SK-N-SH (cell line): Measurements from ENCODE around the gene SETD5. TPM values are rescaled to one million over a fixed set of nuclear protein-coding genes. Genes with fewer than 3 reads are reported as not detected.

Experiments used
- CTCF ChIA-PET: fragments of 300-600, 350-600 bp; formaldehyde crosslinking; extraction: SDS; loops from one replicate; lab custom pipeline; 2021; lab: Yijun Ruan, JAX
- POLR2A ChIA-PET: fragments of 350-600 bp; sonication (Branson Sonifier 250); formaldehyde crosslinking; extraction: SDS; loops from one replicate; lab custom pipeline; 2020; ENCODE audit warnings: antibody characterized with exemption, inconsistent platforms; lab: Yijun Ruan, JAX
- DNase-seq: peaks from one replicate; pipeline ENCODE4 v3.0.0; 2012
- H2AFZ ChIP-seq: fragments of 200-600 bp; sonication (generic); 2 replicates; pipeline ENCODE4 v1.8.1; 2016; ENCODE audit warnings: antibody characterized with exemption, mild to moderate bottlenecking, low read depth
- H3F3A ChIP-seq: fragments of 200-600 bp; sonication (generic); replicated peaks from 2 replicates; pipeline ENCODE3; 2016; ENCODE audit warnings: antibody characterized with exemption, mild to moderate bottlenecking; ENCODE audit not compliant: insufficient read depth
- H3K27ac ChIP-seq, 2 experiments: fragments of 200-500 bp in 1 of 2; fragments of 200-600 bp in 1 of 2; sonication (Bioruptor generic) in 1 of 2; sonication (generic), shearing (Covaris generic) in 1 of 2; 2 replicates each; pipeline versions ENCODE4 v1.5.1 to v1.6.1; 2014 to 2016; ENCODE audit warnings: low read depth in 2 of 2, inconsistent platforms in 1 of 2, low read length in 1 of 2, mild to moderate bottlenecking in 1 of 2, mixed read lengths in 1 of 2
- H3K27me3 ChIP-seq: fragments of 200-600 bp; sonication (generic), shearing (Covaris generic); 2 replicates; pipeline ENCODE4 v1.6.1; 2016; ENCODE audit warnings: mixed run types; ENCODE audit not compliant: insufficient read depth
- H3K36me3 ChIP-seq, 2 experiments: fragments of 200-500 bp in 1 of 2; fragments of 200-600 bp in 1 of 2; sonication (Bioruptor generic) in 1 of 2; sonication (generic) in 1 of 2; replicated peaks in 1 of 2; 2 replicates each; pipeline versions ENCODE3 to v1.5.1; 2014 to 2016; ENCODE audit warnings: low read length in 1 of 2, mild to moderate bottlenecking in 1 of 2; ENCODE audit not compliant: insufficient read depth in 2 of 2, control insufficient read depth in 1 of 2
- H3K4me1 ChIP-seq, 2 experiments: fragments of 200-500 bp in 1 of 2; fragments of 200-600 bp in 1 of 2; sonication (Bioruptor generic) in 1 of 2; sonication (generic), shearing (Covaris generic) in 1 of 2; 2 replicates each; pipeline versions ENCODE4 v1.5.1 to v1.6.1; 2014 to 2016; ENCODE audit warnings: low read depth in 1 of 2, low read length in 1 of 2, mixed run types in 1 of 2; ENCODE audit not compliant: insufficient read depth in 2 of 2, control insufficient read depth in 1 of 2
- H3K4me2 ChIP-seq: fragments of 200-600 bp; sonication (generic), shearing (Covaris generic); 2 replicates; pipeline ENCODE4 v1.6.1; 2017; ENCODE audit warnings: mixed run types
- H3K4me3 ChIP-seq, 2 experiments: fragments of 200-500 bp in 1 of 2; fragments of 200-600 bp in 1 of 2; sonication (Bioruptor generic) in 1 of 2; sonication (generic), shearing (Covaris generic) in 1 of 2; 2 replicates each; pipeline versions ENCODE4 v1.5.1 to v1.8.1; 2014 to 2016; ENCODE audit warnings: low read depth in 2 of 2, inconsistent platforms in 1 of 2, low read length in 1 of 2, mild to moderate bottlenecking in 1 of 2, mixed read lengths in 1 of 2, moderate library complexity in 1 of 2
- H3K79me2 ChIP-seq: fragments of 200-600 bp; sonication (generic); 2 replicates; pipeline ENCODE4 v1.8.1; 2017; ENCODE audit warnings: mild to moderate bottlenecking; ENCODE audit not compliant: insufficient read depth
- H3K9ac ChIP-seq: fragments of 200-600 bp; sonication (generic); 2 replicates; pipeline ENCODE4 v1.6.1; 2017; ENCODE audit warnings: mixed run types
- H3K9me2 ChIP-seq: fragments of 200-600 bp; sonication (generic); 2 replicates; pipeline ENCODE4 v1.6.1; 2017; ENCODE audit warnings: mixed run types
- H3K9me3 ChIP-seq: fragments of 200-600 bp; sonication (generic); 2 replicates; pipeline ENCODE4 v1.6.1; 2017; ENCODE audit warnings: mixed run types, mild to moderate bottlenecking, moderate library complexity
- H4K20me1 ChIP-seq: fragments of 200-600 bp; sonication (generic); 2 replicates; pipeline ENCODE4 v1.6.1; 2017; ENCODE audit warnings: mild to moderate bottlenecking, mixed run types; ENCODE audit not compliant: insufficient read depth
- CHD2 ChIP-seq: fragments of 150-350 bp; IDR thresholded peaks from 2 replicates; pipeline ENCODE4 v1.6.1; 2018; ENCODE audit warnings: low read length; ENCODE audit not compliant: partially characterized antibody
- CTCF ChIP-seq: fragments of 200-600 bp; sonication (generic); IDR thresholded peaks from 2 replicates; pipeline ENCODE4 v1.6.1; 2017; ENCODE audit warnings: antibody characterized with exemption, mild to moderate bottlenecking, moderate library complexity
- GABPA ChIP-seq: IDR thresholded peaks from 2 replicates; pipeline ENCODE4 v1.4.0; 2012; ENCODE audit warnings: low read depth, mild to moderate bottlenecking
- GATA2 ChIP-seq: sonication (generic); formaldehyde crosslinking; IDR thresholded peaks from 2 replicates; pipeline ENCODE4 v1.5.0; 2020; ENCODE audit warnings: mild to moderate bottlenecking, missing genetic modification reagents
- IRF3 ChIP-seq: fragments of 150-350 bp; IDR thresholded peaks from 2 replicates; pipeline ENCODE4 v1.6.1; 2016; ENCODE audit warnings: mild to moderate bottlenecking, low read depth, low read length
- JUND ChIP-seq: IDR thresholded peaks from 2 replicates; pipeline ENCODE4 v1.4.0; 2012
- MEF2A ChIP-seq: IDR thresholded peaks from 2 replicates; pipeline ENCODE4 v1.4.0; 2012; ENCODE audit warnings: low read depth, borderline replicate concordance
- MXI1 ChIP-seq: IDR thresholded peaks from 2 replicates; pipeline ENCODE4 v1.6.1; 2012; ENCODE audit warnings: mild to moderate bottlenecking, low read depth, low read length, improper control_type of control experiment
- NFIC ChIP-seq: IDR thresholded peaks from 2 replicates; pipeline ENCODE4 v1.4.0; 2012; ENCODE audit warnings: borderline replicate concordance
- POLR2AphosphoS5 ChIP-seq: IDR thresholded peaks from 2 replicates; pipeline ENCODE4 v1.6.1; 2012; ENCODE audit warnings: low read depth, low read length
- RAD21 ChIP-seq: IDR thresholded peaks from 2 replicates; pipeline ENCODE4 v1.6.1; 2012; ENCODE audit warnings: mild to moderate bottlenecking, low read length
- RCOR1 ChIP-seq: fragments of 150-350 bp; IDR thresholded peaks from 2 replicates; pipeline ENCODE4 v1.6.1; 2017; ENCODE audit warnings: antibody characterized with exemption, low read length
- RFX5 ChIP-seq: IDR thresholded peaks from 2 replicates; pipeline ENCODE4 v1.6.1; 2012; ENCODE audit warnings: mild to moderate bottlenecking, improper control_type of control experiment, low read length
- RXRA ChIP-seq: IDR thresholded peaks from 2 replicates; pipeline ENCODE4 v1.4.0; 2012; ENCODE audit warnings: low read depth, mild to moderate bottlenecking, borderline replicate concordance
- SMC3 ChIP-seq: IDR thresholded peaks from 2 replicates; pipeline ENCODE4 v1.6.1; 2012; ENCODE audit warnings: low read depth, low read length, improper control_type of control experiment
- TAF1 ChIP-seq: IDR thresholded peaks from 2 replicates; pipeline ENCODE4 v1.6.1; 2012; ENCODE audit warnings: low read depth, mild to moderate bottlenecking, low read length, moderate library complexity, borderline replicate concordance
- TEAD4 ChIP-seq: IDR thresholded peaks from 2 replicates; pipeline ENCODE4 v1.4.0; 2012; ENCODE audit warnings: mild to moderate bottlenecking, borderline replicate concordance; ENCODE audit not compliant: insufficient read depth
- USF1 ChIP-seq: IDR thresholded peaks from 2 replicates; pipeline ENCODE4 v1.4.0; 2012; ENCODE audit warnings: low read depth, borderline replicate concordance
- YY1 ChIP-seq: IDR thresholded peaks from 2 replicates; pipeline ENCODE4 v1.4.0; 2012; ENCODE audit warnings: low read depth, mild to moderate bottlenecking
- WGBS: methylation state at CpG from one replicate; pipeline ENCODE4 v1.1.6; 2017; ENCODE audit warnings: low lambda C conversion rate; 5-methylcytosine and 5-hydroxymethylcytosine counted together
- polyA plus RNA-seq, 3 experiments: library from polyadenylated mRNA; depleted of rRNA; stranded (reverse); fragments of >200 nt; gene quantifications; 2 replicates each; pipeline ENCODE4 v1.2.3, GENCODE V29; 2012

The SETD5 gene
- polyA plus RNA-seq, 1 of the 3 experiments (the other 2 are of a cell fraction) = 32.3 TPM

GRCh38 chr3:9503283-9503682 lies 105.9 kb downstream of the SETD5 start:
- Histone ChIP-seq H3K36me3 (no peaks in the 10 kb centered on the region), H3K27me3 (no peaks in the 10 kb centered on the region), H3K27ac (no peak overlapping the region), H3K4me3 (no peak overlapping the region; a peak in 1 of 4 replicates), H3F3A (no peaks in the 10 kb centered on the region), H4K20me1 (no peaks in the 10 kb centered on the region), H3K9ac (no peak overlapping the region), H2AFZ (no peak overlapping the region), H3K9me2 (no peaks in the 10 kb centered on the region), H3K79me2 (no peaks in the 10 kb centered on the region), H3K9me3 (no peaks in the 10 kb centered on the region), H3K4me2 (no peak overlapping the region), H3K4me1 (0 out of 4 replicates have a peak, but pooled peaks cover 0 to 4% of the 10 kb centered on the region in 2 experiments)
- CTCF ChIA-PET = interaction anchor here (0.6 to 2.5 kb wide), 49 partner anchors 9 to 443 kb away, joined by 3 to 15 read pairs (median 4); partner anchors contain the start of gene MTMR14
- POLR2A ChIA-PET = interaction anchor here (1.3 kb wide), 1 partner anchor 246 kb away, joined by 4 read pairs; the partner anchor contains the start of gene OGG1
- WGBS = 3% methylated on average over 4 of the region's 4 CpGs
- DNase-seq = peak; percentile 88
- peak; percentile 33 for TF ChIP-seq CHD2
- no peak for TF ChIP-seq GATA2
- TF ChIP-seq RAD21 = peak; percentile 89
- TF ChIP-seq RFX5 = no peak
- no peak for TF ChIP-seq MXI1
- no peak for TF ChIP-seq USF1
- TF ChIP-seq RCOR1 = no peak
- no peak for TF ChIP-seq MEF2A
- no peak for TF ChIP-seq YY1
- TF ChIP-seq GABPA = no peak
- no peak for TF ChIP-seq POLR2AphosphoS5
- TF ChIP-seq JUND = no peak
- no peak for TF ChIP-seq IRF3
- no peak for TF ChIP-seq NFIC
- TF ChIP-seq SMC3 = peak; percentile 68
- no peak for TF ChIP-seq TEAD4
- peak; percentile 90 for TF ChIP-seq CTCF
- no peak for TF ChIP-seq RXRA
- no peak for TF ChIP-seq TAF1
